Measurements from ENCODE around the gene KDM1A. TPM values are rescaled to one million over a fixed set of nuclear protein-coding genes. Genes with fewer than 3 reads are reported as not detected.

Gene KDM1A
- total and polyA plus RNA-seq, 2 donors (not counting 3 experiments of a cell fraction or from before 2014, with no cell fraction given): 105 to 111 TPM

DNA sequence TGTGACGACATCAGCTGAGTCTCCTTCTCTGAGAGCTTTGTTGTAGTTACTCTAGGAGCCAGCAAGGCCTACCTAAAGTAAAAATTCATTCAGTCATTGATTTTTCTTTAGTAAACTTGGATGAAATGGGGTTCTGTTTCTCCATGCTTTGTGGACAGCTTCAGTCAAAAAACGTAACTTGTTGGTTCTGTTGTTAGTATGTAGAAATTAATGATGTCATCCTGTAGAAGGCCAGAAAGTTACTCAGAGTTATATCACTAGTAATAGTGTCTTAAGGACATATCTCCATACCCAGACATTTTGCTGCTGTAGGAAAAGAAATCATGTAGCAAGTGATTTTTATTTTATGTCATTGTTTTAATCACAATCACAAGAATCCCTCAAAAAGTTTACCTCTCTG, 43.0 kb downstream of the KDM1A start:
- no peak overlapping the region for H2AFZ ChIP-seq (ENCODE audit: low read depth, low read length)
- intact Hi-C loops (cut with micrococcal nuclease): no loop called here
- dilution Hi-C loops (cut with MboI; ENCODE audit: extremely low pct_ligation_motif_present, low sequenced_read_pairs): no loop called here
- FAIRE-seq: no peak
- no peak overlapping the region for H3K9ac ChIP-seq (replicated peaks; ENCODE audit: extremely low read depth, insufficient read depth, low read length)
- H3K79me2 ChIP-seq (ENCODE audit: control insufficient read depth, insufficient read depth, low read length): no peaks in the 10 kb centered on the region
- CTCF ChIA-PET: interaction anchor here (1.0 kb wide), 1 partner anchor 122 kb away, joined by 5 read pairs; no protein-coding TSS in a partner anchor
- POLR2A ChIA-PET: no interaction called here
- H4K20me1 ChIP-seq (replicated peaks; ENCODE audit: control insufficient read depth, extremely low read depth, insufficient read depth, low read length): no peaks in the 10 kb centered on the region
- no peaks in the 10 kb centered on the region for H3K9me1 ChIP-seq (replicated peaks; ENCODE audit: control insufficient read depth, extremely low read depth, insufficient read depth, low read length)
- H3K4me3 ChIP-seq (replicated peaks in 1 of 3; ENCODE audit: insufficient read depth in 1 of 3, low read depth in 1 of 3, low read length in 3 of 3): no peak overlapping the region
- DNase-seq (ENCODE audit: low read depth, low spot score): no peak
- BruUV-seq (replicated peaks): no TSS peak
- no peaks in the 10 kb centered on the region for H3K9me3 ChIP-seq (replicated peaks; ENCODE audit: control insufficient read depth, insufficient read depth, low read length)
- no peak overlapping the region for H3K4me2 ChIP-seq (ENCODE audit: insufficient read depth, low read length)
- TF ChIP-seq EZH2 (IDR thresholded peaks at IDR 0.05; ENCODE audit: borderline replicate concordance, low read depth, low read length, severe bottlenecking) (no peak), JUN (IDR thresholded peaks at IDR 0.05; ENCODE audit: borderline replicate concordance, insufficient read depth, insufficient read length, low read depth) (peak; percentile 18)
- H3K27ac ChIP-seq (ENCODE audit: insufficient read depth, low read depth, low read length): no peak overlapping the region
- H3K4me1 ChIP-seq (ENCODE audit: control insufficient read depth, extremely low read depth, insufficient read depth, low read length): no peaks in the 10 kb centered on the region
- no peaks in the 10 kb centered on the region for H3K27me3 ChIP-seq (ENCODE audit: control insufficient read depth in 2 of 2, insufficient read depth in 2 of 2, low read length in 2 of 2)
- peaks cover 15 to 21% of the 10 kb centered on the region in 2 experiments for H3K36me3 ChIP-seq (ENCODE audit: control insufficient read depth in 2 of 2, extremely low read depth in 1 of 2, insufficient read depth in 2 of 2, low read length in 2 of 2)

DNA sequence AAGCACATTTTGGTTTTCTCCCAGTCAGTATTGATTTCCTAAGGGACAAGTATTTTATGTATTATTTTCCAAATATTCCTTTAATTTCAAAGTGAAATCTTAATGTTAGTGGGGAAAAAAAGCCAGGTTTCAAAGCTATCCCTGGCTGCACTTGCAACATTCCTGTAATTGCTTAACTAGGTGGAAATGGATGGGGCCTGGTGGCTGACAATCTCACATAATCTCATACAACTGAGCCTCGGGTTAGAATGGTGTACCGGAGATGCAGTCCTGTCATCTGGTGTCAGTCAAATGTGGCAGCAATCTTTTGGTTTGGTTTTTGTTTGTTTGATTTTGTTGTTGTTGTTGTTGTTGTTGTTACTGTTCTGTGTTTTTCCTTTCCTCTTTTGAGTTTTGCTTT, 46.1 kb downstream of the KDM1A start:
- Histone ChIP-seq H4K20me1 (replicated peaks; ENCODE audit: control insufficient read depth, extremely low read depth, insufficient read depth, low read length) (no peaks in the 10 kb centered on the region), H2AFZ (ENCODE audit: low read depth, low read length) (no peak overlapping the region), H3K4me3 (replicated peaks in 1 of 3; ENCODE audit: insufficient read depth in 1 of 3, low read depth in 1 of 3, low read length in 3 of 3) (no peak overlapping the region), H3K4me2 (ENCODE audit: insufficient read depth, low read length) (no peak overlapping the region), H3K27me3 (ENCODE audit: control insufficient read depth in 2 of 2, insufficient read depth in 2 of 2, low read length in 2 of 2) (no peaks in the 10 kb centered on the region), H3K9me3 (replicated peaks; ENCODE audit: control insufficient read depth, insufficient read depth, low read length) (no peaks in the 10 kb centered on the region), H3K9me1 (replicated peaks; ENCODE audit: control insufficient read depth, extremely low read depth, insufficient read depth, low read length) (no peaks in the 10 kb centered on the region), H3K27ac (ENCODE audit: insufficient read depth, low read depth, low read length) (no peak overlapping the region), H3K4me1 (ENCODE audit: control insufficient read depth, extremely low read depth, insufficient read depth, low read length) (peaks cover 18% of the 10 kb centered on the region), H3K9ac (replicated peaks; ENCODE audit: extremely low read depth, insufficient read depth, low read length) (no peak overlapping the region), H3K79me2 (ENCODE audit: control insufficient read depth, insufficient read depth, low read length) (no peaks in the 10 kb centered on the region), H3K36me3 (ENCODE audit: control insufficient read depth in 2 of 2, extremely low read depth in 1 of 2, insufficient read depth in 2 of 2, low read length in 2 of 2) (peaks cover 9 to 12% of the 10 kb centered on the region in 2 experiments)
- DNase-seq (ENCODE audit: low read depth, low spot score) (no peak), FAIRE-seq (no peak)
- CTCF ChIA-PET: interaction anchor here (1.6 kb wide), 2 partner anchors 10 to 24 kb away, joined by 3 to 5 read pairs; no protein-coding TSS in a partner anchor
- dilution Hi-C loops (cut with MboI; ENCODE audit: extremely low pct_ligation_motif_present, low sequenced_read_pairs): no loop called here
- intact Hi-C loops (cut with micrococcal nuclease): no loop called here
- TF ChIP-seq JUN (IDR thresholded peaks at IDR 0.05; ENCODE audit: borderline replicate concordance, insufficient read depth, insufficient read length, low read depth): no peak
- no peak for TF ChIP-seq MYC (IDR thresholded peaks at IDR 0.05; ENCODE audit: low read depth, low read length)
- POLR2A ChIA-PET: no interaction called here
- no TSS peak for BruUV-seq (replicated peaks)
